Neuronal stem cell (in vitro differentiated cells): ENCODE results near the gene RAP1GAP2.
A peak's percentile ranks its signal among the peaks of the same experiment; 100 is the strongest.

Source experiments
- DNase-seq: peaks from one replicate; pipeline ENCODE4 v3.0.0-alpha.2; 2013; ENCODE audit warnings: low spot score
- H2AFZ ChIP-seq: one replicate; pipeline ENCODE4 v1.6.1; 2013; ENCODE audit warnings: mild to moderate bottlenecking, low read length, inconsistent platforms
- H2AK5ac ChIP-seq: 2 replicates; pipeline ENCODE4 v1.6.1; 2013; ENCODE audit warnings: low read depth, mild to moderate bottlenecking, inconsistent platforms, low read length, moderate library complexity, mixed read lengths
- H2BK120ac ChIP-seq: 2 replicates; pipeline ENCODE4 v1.6.1; 2013; ENCODE audit warnings: low read depth, mild to moderate bottlenecking, inconsistent platforms, low read length, moderate library complexity, mixed read lengths
- H2BK12ac ChIP-seq: one replicate; pipeline ENCODE4 v1.6.1; 2013; ENCODE audit warnings: low read length, inconsistent platforms
- H2BK15ac ChIP-seq: 2 replicates; pipeline ENCODE4 v1.6.1; 2013; ENCODE audit warnings: mild to moderate bottlenecking, low read length, inconsistent platforms, mixed read lengths
- H2BK5ac ChIP-seq: one replicate; pipeline ENCODE4 v1.6.1; 2013; ENCODE audit warnings: inconsistent platforms, mild to moderate bottlenecking, low read length, moderate library complexity
- H3K14ac ChIP-seq: one replicate; pipeline ENCODE4 v1.6.1; 2013; ENCODE audit warnings: low read length, inconsistent platforms
- H3K18ac ChIP-seq: 2 replicates; pipeline ENCODE4 v1.6.1; 2013; ENCODE audit warnings: low read length, inconsistent platforms
- H3K23ac ChIP-seq: 2 replicates; pipeline ENCODE4 v1.6.1; 2013; ENCODE audit warnings: low read depth, mild to moderate bottlenecking, mixed read lengths, low read length, inconsistent platforms; ENCODE audit not compliant: poor library complexity
- H3K27ac ChIP-seq: replicated peaks from 3 replicates; pipeline ENCODE4 v1.5.1; 2013; ENCODE audit warnings: low read length, inconsistent platforms
- H3K27me3 ChIP-seq, 3 experiments: 2 replicates each; pipeline ENCODE4 v1.6.1; 2013; ENCODE audit warnings: low read length in 3 of 3, mild to moderate bottlenecking in 2 of 3, inconsistent platforms in 1 of 3, low read depth in 1 of 3, mixed read lengths in 1 of 3, moderate library complexity in 1 of 3; ENCODE audit not compliant: control insufficient read depth in 3 of 3, insufficient read depth in 3 of 3
- H3K36me3 ChIP-seq, 2 donors: replicated peaks in 1 of 2; 2 replicates each; pipeline ENCODE4 v1.6.1; 2013; ENCODE audit warnings: low read length in 2 of 2; ENCODE audit not compliant: control insufficient read depth in 2 of 2, insufficient read depth in 2 of 2
- H3K4ac ChIP-seq: 2 replicates; pipeline ENCODE4 v1.6.1; 2013; ENCODE audit warnings: inconsistent platforms, mild to moderate bottlenecking, low read length, moderate library complexity
- H3K4me1 ChIP-seq, 2 donors: 1 replicate in 1 of 2; 2 replicates in 1 of 2; pipeline ENCODE4 v1.6.1; 2013; ENCODE audit warnings: low read length in 2 of 2, low read depth in 1 of 2; ENCODE audit not compliant: control insufficient read depth in 2 of 2, insufficient read depth in 1 of 2
- H3K4me2 ChIP-seq: one replicate; pipeline ENCODE4 v1.6.1; 2013; ENCODE audit warnings: mild to moderate bottlenecking, low read length, inconsistent platforms; ENCODE audit not compliant: insufficient read depth, poor library complexity, severe bottlenecking
- H3K4me3 ChIP-seq, 2 donors: 2 replicates each; pipeline ENCODE4 v1.5.1; 2013; ENCODE audit warnings: low read length in 2 of 2, mild to moderate bottlenecking in 2 of 2, inconsistent platforms in 1 of 2, moderate library complexity in 1 of 2
- H3K79me1 ChIP-seq: one replicate; pipeline ENCODE4 v1.6.1; 2013; ENCODE audit warnings: low read depth, mild to moderate bottlenecking, inconsistent platforms, low read length, moderate library complexity
- H3K9ac ChIP-seq: one replicate; pipeline ENCODE4 v1.6.1; 2013; ENCODE audit warnings: mild to moderate bottlenecking, low read depth, low read length, inconsistent platforms; ENCODE audit not compliant: poor library complexity
- H3K9me3 ChIP-seq, 2 donors: replicated peaks in 1 of 2; 2 replicates each; pipeline versions ENCODE3 to v1.6.1; 2013; ENCODE audit warnings: low read length in 2 of 2, mild to moderate bottlenecking in 2 of 2, inconsistent platforms in 1 of 2, low read depth in 1 of 2, mixed read lengths in 1 of 2, moderate library complexity in 1 of 2; ENCODE audit not compliant: control insufficient read depth in 2 of 2, insufficient read depth in 1 of 2
- H4K8ac ChIP-seq: one replicate; pipeline ENCODE4 v1.6.1; 2013; ENCODE audit warnings: low read depth, mild to moderate bottlenecking, inconsistent platforms, low read length, moderate library complexity
- H4K91ac ChIP-seq: one replicate; pipeline ENCODE4 v1.6.1; 2013; ENCODE audit warnings: low read length, low read depth, mild to moderate bottlenecking, inconsistent platforms; ENCODE audit not compliant: poor library complexity
- WGBS, 2 donors: extraction: QIAGEN DNeasy Blood & Tissue Kit; methylation state at CpG; one replicate each; pipeline ENCODE4 v1.1.7; 2013; ENCODE audit warnings: missing lambda C conversion rate in 2 of 2, mixed read lengths in 1 of 2; ENCODE audit not compliant: insufficient read length in 2 of 2, insufficient replicate concordance in 1 of 2; ENCODE audit errors: extremely low coverage in 2 of 2; 5-methylcytosine and 5-hydroxymethylcytosine counted together

RAP1GAP2 gene

DNA sequence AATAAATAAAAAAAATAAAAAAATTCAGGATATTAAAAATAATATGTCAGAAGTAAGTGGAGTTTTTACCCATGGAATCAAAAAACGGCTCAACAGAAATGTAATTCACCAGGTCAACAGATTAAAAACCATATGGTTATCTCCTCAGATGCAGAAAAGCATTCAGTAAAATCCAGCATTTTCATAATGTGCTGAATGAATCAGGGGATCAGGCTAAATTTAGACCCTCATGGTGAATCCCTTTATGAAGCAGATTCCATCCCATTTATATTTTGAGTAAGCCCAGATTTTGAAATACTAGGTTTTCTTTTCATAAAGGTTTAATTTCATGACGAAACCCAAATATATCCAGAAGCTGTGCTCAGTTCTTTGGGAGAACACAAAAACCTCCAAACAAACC is 182.8 kb downstream of the RAP1GAP2 start:
- WGBS, 2 donors, result no CpG with 5 or more reads among the region's 2 CpGs
- Histone ChIP-seq H4K91ac (no peak overlapping the region), H3K18ac (no peak overlapping the region), H2BK12ac (no peak overlapping the region), H2AK5ac (no peak overlapping the region), H3K9me3 (no peaks in the 10 kb centered on the region), H3K27me3 (no peaks in the 10 kb centered on the region), H4K8ac (no peak overlapping the region), H3K36me3 (no peaks in the 10 kb centered on the region), H3K27ac (no peak overlapping the region), H3K4ac (no peak overlapping the region), H2BK120ac (no peak overlapping the region), H3K14ac (no peak overlapping the region), H3K79me1 (no peaks in the 10 kb centered on the region), H2BK5ac (no peak overlapping the region), H2AFZ (no peak overlapping the region), H2BK15ac (no peak overlapping the region), H3K4me2 (no peak overlapping the region), H3K23ac (no peak overlapping the region), H3K4me3 (no peak overlapping the region), H3K4me1 (no peaks in the 10 kb centered on the region), H3K9ac (no peak overlapping the region)
- DNase-seq, result no peak

DNA sequence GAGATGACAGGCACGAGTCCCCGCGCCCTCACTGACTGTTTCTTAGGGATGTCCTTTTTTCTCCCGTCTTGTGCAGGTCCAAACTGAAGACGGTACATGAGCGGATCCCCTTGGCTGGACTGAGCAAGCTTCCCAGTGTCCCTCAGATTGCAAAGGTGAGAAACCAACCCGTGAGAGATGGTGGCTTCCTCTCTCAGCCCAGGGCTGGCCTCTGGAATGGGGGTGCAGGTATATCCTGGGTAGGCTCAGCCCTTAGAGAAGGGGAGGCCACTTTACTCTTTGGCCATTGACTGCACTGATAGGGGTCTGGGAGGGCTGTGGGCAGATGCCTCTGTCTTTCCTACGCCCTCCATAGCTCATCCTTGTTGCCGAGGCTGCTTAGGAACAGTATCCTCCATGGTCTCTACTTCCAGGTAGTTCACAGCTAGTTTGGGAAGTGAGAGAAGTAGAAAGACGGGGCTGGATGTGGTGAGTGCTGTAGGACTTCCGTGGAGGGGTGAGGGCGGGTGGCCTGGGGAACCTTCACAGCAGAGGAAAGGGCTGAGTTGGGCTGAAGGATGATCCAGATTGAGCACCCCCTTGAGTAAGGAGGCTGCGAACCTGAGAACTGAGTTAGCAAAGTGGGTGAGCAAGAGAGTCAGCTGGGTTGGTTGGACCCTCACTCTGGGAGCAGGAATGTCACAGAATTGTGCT is 184.1 kb downstream of the RAP1GAP2 start:
- no peak overlapping the region for H2AFZ ChIP-seq
- DNase-seq, result no peak
- WGBS, 2 donors, result no CpG with 5 or more reads among the region's 13 CpGs
- H3K27me3 ChIP-seq, result no peaks in the 10 kb centered on the region
- H4K8ac ChIP-seq, result no peak overlapping the region
- no peak overlapping the region for H3K23ac ChIP-seq
- H3K4ac ChIP-seq, result no peak overlapping the region
- H3K9ac ChIP-seq, result no peak overlapping the region
- H3K9me3 ChIP-seq, result no peaks in the 10 kb centered on the region
- no peak overlapping the region for H3K4me3 ChIP-seq
- H3K4me1 ChIP-seq, result no peaks in the 10 kb centered on the region
- no peak overlapping the region for H3K4me2 ChIP-seq
- no peak overlapping the region for H3K14ac ChIP-seq
- no peak overlapping the region for H2BK15ac ChIP-seq
- H4K91ac ChIP-seq, result no peak overlapping the region
- H3K27ac ChIP-seq, result no peak overlapping the region
- no peak overlapping the region for H2BK120ac ChIP-seq
- H3K36me3 ChIP-seq, result no peaks in the 10 kb centered on the region
- H2AK5ac ChIP-seq, result no peak overlapping the region
- H2BK12ac ChIP-seq, result no peak overlapping the region
- H3K79me1 ChIP-seq, result no peaks in the 10 kb centered on the region
- peak overlapping the region; percentile 59 for H2BK5ac ChIP-seq
- H3K18ac ChIP-seq, result no peak overlapping the region

GRCh38 chr17:2980904-2981246 is 184.6 kb downstream of the RAP1GAP2 start:
- Histone ChIP-seq H3K9ac (no peak overlapping the region), H2AK5ac (no peak overlapping the region), H2BK12ac (no peak overlapping the region), H3K9me3 (no peaks in the 10 kb centered on the region), H3K27me3 (no peaks in the 10 kb centered on the region), H3K4me2 (no peak overlapping the region), H4K91ac (no peak overlapping the region), H3K18ac (no peak overlapping the region), H2BK5ac (peak overlapping the region; percentile 59), H2BK15ac (no peak overlapping the region), H3K4me1 (no peaks in the 10 kb centered on the region), H3K4ac (no peak overlapping the region), H3K79me1 (no peaks in the 10 kb centered on the region), H2AFZ (no peak overlapping the region), H2BK120ac (no peak overlapping the region), H3K4me3 (no peak overlapping the region), H4K8ac (no peak overlapping the region), H3K14ac (no peak overlapping the region), H3K27ac (no peak overlapping the region), H3K23ac (no peak overlapping the region), H3K36me3 (no peaks in the 10 kb centered on the region)
- DNase-seq, result no peak
- no CpG with 5 or more reads among the region's 8 CpGs for WGBS, 2 donors

DNA sequence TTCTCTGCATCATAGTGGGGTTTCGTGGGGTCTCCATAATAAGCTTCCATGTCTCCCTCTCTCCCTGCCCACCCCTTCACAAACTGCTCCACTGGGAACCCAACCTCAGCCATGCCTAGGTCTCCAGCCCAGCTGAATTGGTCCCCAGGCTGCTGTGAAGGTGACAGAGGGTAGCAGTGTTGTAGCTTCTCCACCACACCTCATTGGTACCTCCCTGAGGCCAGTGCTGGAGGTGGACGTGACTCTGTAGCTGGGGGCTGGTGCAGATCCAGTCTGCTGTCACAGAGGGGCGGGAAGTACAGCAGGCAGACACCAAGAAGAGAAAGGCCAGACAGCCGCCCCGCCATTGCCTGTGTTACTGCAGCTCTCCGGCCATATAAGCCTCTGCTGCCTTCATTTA is 185.1 kb downstream of the RAP1GAP2 start:
- peak overlapping the region; percentile 59 for H2BK5ac ChIP-seq
- H3K27ac ChIP-seq, result no peak overlapping the region
- H2BK15ac ChIP-seq, result no peak overlapping the region
- no peak overlapping the region for H2AFZ ChIP-seq
- no peak overlapping the region for H4K91ac ChIP-seq
- H3K4me2 ChIP-seq, result no peak overlapping the region
- WGBS, 2 donors, result no CpG with 5 or more reads among the region's 6 CpGs
- H3K36me3 ChIP-seq, result no peaks in the 10 kb centered on the region
- no peak overlapping the region for H4K8ac ChIP-seq
- H2BK12ac ChIP-seq, result no peak overlapping the region
- no peak overlapping the region for H3K14ac ChIP-seq
- no peak overlapping the region for H3K4ac ChIP-seq
- H3K4me1 ChIP-seq, result no peaks in the 10 kb centered on the region
- no peak for DNase-seq
- H3K23ac ChIP-seq, result no peak overlapping the region
- peak overlapping the region in 1 of 2 donors; percentile 24 for H3K4me3 ChIP-seq
- H3K27me3 ChIP-seq, result no peaks in the 10 kb centered on the region
- peak overlapping the region; percentile 24 for H3K18ac ChIP-seq
- no peak overlapping the region for H3K9ac ChIP-seq
- H3K9me3 ChIP-seq, result no peaks in the 10 kb centered on the region
- no peaks in the 10 kb centered on the region for H3K79me1 ChIP-seq
- no peak overlapping the region for H2AK5ac ChIP-seq
- no peak overlapping the region for H2BK120ac ChIP-seq
